Stimulated activated naive CD4-positive, alpha-beta T cell (primary cell): Measurements from ENCODE around the gene FOSL2.

Source experiments
- DNase-seq, 6 experiments: peaks; one replicate each; lab custom pipeline; 2025; lab: John Stamatoyannopoulos, UW

The FOSL2 gene

DNA sequence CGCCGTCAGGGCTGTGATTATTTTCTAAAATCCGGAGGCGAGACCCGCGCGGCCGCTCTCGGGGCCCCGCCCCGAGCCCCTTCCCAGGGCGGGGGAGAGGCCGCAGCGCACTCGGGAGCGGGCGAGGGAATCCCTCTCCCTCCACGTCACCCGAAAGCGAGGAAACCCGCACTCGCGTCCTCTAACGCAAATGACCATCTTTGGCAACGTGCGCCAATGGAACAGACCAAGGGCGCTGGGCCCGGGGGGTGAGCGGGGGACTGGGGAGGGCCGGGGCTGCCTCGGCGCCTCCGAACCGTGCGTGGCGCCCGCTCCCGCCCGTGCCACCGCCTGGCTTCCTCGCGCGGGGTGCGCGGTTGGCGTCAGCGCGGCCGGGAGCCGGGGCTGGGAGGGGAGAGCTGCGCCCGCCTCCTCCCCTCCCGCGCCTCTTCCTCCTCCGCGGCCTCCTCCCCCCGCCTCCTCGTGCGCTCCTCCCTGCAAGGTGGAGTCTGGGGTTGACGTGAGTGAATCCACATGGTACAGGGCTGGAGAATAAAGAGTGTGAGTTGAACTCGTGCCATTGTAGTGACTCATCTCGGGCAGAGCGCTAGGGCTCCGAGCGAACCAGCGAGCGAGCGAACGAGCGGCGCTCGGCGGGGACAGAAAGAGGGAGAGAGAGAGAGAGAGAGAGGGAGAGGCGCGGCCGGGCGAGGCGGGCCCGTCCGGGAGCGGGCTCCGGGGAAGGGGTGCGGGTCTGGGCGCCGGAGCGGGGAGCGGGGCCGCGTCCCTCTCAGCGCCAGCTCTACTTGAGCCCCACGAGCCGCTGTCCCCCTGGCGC lies at the start of gene FOSL2:
FOSL2 (plus strand) TSS at position 562 of the 817 bp plus-strand sequence. CDS start 863 bp downstream, outside the sequence.
- DNase-seq: peak; percentile 87 to 98 (median 93)

DNA sequence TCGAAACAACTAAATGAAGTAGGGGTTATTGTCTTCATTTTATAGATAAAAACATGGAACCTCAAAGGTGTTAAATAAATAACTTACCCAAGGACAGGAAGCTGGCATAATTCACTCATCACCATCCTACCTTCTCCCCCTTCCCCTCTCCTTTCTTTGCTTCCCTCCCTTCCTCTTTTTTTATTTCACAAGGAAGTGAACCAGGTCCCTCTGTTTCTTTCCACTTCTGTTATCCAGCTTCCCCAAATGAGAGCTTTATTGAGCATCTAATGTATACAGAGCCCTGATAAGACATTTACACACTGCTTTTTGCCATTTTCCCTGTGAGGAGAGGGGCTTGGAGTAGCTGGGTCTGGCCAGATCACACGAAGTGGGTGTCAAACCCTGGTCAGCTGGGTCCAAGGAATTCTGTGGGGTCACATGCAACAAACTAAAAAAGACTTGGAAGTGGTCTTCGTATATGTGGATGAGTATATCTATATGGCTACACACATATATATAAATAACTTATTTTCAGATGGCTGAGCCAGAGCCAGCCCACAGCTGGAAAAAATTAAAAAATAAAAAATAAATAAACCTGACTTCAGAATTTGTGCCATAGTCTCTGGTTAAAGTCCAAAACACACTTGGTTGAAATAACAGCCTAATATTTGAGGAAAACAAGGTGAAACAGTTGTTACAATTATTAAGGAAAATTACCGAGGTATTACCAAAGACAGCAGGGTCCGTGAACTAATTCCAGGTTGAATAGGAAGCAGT lies 49.3 kb upstream of the FOSL2 start:
- no peak for DNase-seq

DNA sequence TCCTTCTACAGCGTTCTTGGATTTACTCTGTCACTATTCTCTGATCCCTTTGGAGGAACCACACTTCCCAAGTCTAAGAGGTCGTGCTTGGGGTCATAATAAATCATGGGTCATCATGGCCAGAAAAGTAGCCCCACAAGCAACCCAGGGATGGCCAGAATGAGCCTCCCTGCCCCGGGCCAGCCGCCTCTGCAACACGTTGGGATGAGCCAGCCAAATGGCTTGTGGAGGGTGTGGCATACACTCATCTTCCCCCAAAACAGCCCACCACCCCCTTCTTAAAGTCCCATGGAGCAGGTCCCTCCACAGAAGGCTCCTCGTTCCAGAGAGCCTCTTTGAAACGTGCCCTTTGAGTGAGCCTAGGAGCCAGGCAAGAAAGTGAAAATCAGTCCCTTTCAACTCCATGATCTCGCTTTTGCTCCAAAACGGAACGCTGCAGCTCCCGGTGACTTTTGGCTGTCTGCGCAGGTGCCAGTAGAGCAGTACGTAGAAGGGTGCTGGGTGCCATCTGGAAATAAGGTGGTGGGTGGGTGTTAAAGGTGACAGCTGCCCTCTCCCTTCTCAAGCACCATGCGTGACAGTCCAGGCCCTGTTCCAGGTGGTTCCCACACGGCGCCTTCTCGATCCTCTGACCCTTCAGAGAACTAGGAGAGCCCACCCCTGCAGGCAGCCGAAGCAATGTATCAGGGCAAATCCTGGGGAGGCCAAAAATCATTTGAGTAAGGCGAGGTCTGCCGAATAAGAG lies 48.5 kb upstream of the FOSL2 start:
- no peak for DNase-seq

DNA sequence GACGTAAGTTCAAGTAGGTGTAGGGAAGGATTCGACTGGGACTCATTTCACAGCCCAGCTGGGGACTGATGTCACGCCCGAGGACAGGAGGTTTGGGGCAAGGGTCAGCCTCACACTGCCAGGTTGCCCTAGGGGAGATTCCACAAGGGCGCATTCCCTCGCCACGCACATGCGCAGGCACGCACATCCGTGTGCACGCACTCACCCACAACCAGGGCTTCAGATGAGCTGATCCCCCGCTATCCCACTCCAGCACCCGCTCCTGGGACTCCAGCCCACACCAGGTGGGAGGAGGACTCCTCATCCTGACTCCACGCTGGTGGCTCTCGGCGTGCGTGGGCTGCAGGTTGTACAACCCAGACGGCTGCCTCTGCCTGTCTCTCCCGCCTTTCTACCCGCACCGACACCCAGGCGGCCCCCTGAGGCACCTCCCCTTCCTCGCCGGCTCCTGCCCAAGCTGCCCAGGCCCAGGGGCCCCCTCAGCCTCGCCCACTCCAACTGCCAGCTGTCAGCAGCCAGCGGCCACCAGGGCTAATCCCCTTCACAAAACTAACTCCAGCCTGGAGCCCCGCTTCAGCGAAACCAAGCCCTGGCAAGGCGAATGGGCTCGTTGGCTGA lies 47.8 kb upstream of the FOSL2 start:
- DNase-seq: no peak

DNA sequence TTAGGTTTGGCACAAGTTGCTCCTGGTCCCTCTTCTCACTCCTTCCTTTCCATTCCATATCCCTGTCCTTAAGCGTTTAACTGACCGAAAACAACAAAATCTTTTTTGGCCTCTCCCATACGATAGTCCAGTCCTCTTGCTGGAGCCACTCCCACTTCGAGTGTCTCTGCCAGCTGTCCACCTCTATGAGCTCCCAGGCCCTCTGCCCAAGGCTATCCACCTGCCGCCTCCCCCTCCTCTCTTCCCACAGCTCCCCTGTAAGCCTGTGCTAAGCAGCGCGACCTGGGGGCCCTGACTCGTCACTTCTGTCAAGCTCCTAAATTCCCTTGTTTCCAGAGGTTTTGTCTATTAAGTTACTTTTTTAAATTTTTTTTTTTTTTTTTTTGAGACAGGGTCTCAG lies 47.0 kb upstream of the FOSL2 start:
- no peak for DNase-seq

DNA sequence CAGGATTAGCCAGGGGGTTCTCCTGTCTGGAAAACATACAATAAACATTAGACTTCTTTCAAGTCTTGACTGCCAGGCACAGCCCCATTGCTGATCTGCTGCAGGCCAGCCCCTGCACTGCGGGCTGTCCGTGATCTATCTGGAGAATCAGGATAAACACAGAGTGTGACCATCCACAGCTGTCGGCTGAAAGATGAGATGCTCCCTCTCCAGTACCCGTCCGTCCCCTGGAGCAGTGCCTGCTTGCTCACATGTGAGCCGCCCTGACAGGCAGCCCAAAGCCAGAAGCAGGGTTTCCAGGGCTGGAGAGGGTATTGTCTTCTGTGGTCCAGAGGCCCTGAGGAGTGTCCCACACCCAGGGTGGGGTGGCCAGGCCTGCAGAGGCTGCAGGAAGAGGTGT lies 46.1 kb upstream of the FOSL2 start:
- DNase-seq: no peak

DNA sequence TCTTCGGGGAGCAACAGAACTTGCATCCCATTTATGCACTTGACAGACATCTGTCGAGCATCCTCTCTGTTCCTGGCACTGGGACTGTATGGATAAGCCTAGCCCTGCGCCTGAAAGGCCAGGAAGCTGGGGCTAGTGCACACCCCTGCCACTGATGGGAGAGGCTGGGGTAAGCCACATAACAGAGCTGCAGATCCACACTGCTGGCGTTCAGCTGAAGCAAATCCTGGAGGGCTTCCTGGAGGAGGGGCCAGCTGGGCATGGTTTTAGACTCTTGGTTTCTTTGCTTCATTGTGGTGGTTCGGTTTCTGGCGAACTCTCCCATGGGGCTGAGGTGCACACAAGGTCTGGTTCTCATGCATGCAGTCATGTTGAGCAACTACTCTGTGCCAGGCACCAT lies 45.5 kb upstream of the FOSL2 start:
- no peak for DNase-seq

DNA sequence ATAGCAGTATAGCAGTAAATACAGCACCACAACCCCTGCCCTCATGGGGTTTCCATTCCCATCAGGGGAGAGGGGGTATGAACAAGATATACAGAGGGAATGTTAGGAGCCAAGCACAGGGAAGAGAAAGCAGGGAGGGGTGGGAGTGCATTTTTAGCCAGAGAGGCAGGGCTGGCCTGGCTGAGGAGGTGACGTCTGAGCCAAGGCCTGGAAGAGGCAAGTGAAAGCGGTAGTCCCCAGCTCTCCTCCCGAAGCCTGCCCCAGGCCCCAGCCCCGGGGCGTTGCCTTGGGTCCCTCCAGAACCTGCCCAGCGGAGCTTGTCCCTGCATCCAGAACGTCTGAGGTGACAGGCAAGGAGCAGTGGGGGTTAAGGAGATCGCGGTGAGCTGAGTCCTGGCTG lies 45.1 kb upstream of the FOSL2 start:
- no peak for DNase-seq

DNA sequence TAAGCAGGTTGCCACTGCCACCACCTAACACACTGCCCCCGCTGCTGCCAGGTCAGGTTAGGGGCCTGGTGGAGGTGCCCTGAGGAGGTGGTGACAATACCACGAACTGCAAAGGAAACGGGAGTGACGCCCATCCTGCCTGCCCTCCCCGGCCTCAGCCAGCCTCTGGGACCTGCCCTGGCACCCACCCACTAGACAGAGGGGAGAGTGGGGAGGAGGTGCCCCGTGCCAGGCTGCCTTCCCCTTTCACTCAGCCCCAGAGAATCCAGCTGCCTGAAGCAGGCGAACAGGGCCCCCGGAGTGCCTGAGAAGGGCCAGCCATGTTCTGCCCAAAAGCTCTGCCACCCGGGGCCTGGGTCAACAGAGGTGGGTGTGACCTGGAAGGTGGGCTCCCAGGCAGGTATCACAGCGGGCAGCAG lies 44.5 kb upstream of the FOSL2 start:
- DNase-seq: peak in 4 of 6 experiments; percentile 13 to 47 (median 28)

DNA sequence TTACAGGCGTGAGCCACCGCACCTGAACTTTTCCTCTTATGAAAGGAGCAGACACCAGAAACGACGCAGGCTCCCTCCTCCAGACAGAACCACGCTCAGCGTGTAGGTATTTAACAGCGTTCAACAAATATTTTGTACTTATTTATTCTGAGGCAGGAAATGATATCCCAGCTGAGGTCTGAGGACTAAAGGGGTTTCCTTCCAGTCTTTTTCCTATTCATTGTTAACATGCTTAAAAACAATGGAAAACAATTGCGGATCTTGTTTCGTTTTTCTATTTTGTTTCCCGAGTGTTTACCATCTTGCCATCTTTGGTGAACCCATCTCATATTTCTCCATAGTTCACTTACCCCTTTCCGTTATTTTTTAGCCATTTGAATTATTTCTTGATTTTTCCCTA lies 43.7 kb upstream of the FOSL2 start:
- DNase-seq: no peak

DNA sequence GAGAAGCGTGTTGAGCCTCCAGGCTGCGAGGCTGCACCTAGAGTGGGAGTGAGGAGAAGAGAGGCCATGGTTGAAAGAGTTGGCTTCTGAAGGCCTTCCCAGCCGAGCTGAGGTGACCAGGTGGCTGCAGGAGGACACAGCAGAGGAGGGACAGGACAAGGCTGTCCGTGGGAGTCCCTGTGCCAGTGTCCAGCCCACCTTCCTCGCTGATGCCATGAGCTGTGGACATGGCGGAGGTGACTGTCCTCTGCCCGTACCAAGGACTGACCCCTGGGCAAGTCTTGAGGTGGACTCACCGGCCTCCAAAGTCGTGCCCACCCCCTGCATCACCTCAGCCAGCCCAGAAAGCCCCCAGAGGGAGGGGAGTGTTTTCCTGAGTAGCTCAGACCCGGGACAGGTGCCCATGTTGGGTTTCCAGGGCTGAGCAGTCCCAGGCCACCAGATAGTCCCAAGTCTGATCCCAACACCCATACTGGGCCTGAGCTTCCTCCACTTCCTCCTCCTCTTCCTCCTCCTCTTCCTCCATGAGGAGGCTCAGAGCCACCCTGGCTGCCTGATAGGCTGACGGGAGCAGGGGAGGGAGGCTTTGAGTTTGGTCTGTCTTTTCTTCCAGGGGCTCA lies 43.0 kb upstream of the FOSL2 start:
- DNase-seq: no peak

DNA sequence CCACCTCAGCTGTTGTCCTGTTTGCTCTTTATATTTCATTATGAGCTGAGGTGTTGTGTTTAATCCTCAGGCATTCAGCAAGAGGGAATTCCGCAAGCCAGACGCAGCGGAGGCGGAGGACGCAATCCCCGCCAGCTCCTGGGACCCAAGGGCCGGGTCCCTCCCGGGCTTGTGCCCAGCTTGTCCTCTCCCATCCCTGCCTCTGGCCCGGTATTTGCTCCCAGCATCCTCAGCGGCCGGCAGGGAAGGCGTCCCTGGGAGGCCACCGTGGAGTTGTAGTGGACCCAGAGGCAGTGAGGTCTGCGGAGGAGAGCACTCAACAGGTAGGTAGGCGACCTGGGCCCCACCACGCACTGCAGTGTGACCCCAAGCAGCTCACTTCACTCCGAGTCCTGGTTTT lies 42.5 kb upstream of the FOSL2 start:
- DNase-seq: no peak

DNA sequence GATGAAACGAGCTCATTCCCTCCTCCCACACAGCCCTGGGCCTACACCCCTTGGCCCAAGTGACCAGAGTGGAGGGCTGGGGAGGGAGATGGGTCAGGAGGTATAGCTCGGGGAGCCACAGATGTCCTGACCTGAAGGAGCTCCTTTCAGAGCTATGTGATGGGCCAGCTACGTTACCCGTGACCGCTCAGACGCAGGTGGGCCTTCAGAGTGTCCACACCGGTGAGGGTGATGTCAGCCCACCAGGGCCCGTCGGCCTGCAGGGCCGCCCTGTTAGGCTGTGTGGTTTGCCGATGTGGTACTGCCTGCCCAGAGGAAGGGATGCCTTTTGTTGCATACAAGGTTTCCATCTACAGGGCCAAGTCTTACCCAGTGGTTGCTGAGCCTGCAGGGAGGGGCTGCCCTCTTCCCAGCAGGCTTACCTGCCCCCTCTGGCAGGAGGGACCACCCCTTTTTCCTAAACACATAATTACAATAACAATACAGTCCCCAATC lies 41.8 kb upstream of the FOSL2 start:
- no peak for DNase-seq

DNA sequence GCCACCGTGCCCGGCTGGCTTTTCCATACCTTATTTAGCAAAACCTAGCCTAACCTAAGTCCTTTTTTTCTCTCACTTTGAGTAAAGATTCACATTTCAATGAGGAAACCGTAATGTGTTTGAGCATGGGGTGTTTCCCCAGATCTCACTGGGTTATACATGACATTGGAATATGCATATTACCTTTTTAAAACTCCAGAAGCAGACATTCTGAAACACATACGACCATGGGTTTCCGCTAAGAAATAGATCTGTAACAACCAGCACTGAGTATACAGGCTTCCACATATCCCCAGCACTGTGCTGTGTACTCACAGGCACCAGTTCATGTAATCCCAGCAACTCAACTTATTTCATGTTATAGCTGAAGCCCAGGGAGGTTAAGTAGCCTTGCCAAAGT lies 41.0 kb upstream of the FOSL2 start:
- DNase-seq: no peak

DNA sequence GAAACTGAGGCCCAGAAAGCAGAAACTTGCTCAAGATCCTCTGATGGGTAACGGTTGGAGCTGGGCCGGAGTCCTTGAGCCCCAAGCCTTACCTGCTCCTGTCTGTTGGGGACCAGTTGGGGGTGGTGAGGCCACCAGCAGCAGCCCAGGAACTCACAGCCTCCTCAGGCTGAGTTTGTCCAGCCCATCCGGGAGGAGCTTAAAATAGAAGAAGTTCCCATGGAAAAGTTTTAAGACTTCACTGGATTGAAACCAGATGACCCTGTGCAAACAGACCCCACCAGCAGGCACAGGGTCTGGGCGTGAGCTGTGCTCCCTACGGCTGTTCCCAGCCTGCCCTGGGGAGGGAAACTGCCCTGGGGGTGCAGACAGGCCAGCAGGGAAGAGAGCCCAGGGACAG lies 40.6 kb upstream of the FOSL2 start:
- DNase-seq: no peak

DNA sequence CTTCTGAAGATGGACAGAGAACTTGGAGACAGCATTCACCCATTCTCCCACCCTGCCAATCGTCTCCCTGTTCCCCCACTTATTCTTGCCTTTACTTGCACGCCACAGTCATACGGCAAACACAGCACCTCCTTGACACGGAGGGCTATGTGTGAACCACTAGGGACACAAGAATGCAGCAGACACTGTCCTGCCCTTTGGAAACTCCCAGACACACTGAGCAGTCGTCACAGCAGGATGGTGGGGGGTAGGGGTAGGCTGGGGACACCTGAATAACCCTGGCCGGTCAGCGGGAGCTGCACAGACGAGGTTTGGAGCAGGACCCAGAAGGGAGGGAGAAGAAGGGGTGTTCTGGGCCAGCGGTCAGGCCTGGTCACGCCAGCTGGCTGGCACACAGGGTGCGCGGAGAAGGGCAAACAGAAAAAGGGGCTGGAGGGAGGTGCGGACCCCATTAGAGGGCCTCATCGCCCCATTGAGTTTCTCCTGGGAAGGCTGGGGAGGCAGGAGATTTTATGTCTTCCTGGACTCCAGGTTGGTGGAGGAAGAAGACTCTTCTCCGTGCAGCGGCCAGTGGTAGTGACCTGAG lies 40.0 kb upstream of the FOSL2 start:
- DNase-seq: no peak

DNA sequence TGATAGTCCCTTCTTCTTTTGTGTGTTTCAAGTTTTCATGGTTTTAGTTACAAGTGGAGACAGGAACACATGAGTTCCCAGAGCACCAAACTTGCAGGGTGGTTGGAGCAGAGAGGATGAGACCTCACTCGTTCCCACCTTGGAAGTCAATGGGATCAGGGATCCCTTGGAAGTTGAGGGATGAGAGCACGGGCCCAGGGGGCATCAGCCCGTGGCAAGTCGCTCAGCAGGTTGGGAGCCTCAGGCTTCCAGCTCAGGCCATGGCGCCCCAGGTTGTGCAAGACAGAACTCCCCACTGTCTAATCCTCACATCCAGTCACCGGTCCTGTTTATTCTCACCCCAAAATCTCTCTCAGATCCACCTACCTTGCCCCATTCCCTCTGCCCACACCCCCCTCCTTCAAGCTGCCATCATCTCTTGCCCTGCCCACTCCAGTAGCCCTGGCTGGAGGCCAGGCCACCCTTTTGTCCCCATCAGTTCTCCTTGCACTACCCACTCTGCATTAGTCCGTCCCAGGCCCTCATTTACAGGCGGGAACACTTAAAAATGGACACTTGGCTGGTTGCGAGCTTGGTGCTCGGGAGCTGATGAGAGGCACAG lies 37.6 kb upstream of the FOSL2 start:
- no peak for DNase-seq

DNA sequence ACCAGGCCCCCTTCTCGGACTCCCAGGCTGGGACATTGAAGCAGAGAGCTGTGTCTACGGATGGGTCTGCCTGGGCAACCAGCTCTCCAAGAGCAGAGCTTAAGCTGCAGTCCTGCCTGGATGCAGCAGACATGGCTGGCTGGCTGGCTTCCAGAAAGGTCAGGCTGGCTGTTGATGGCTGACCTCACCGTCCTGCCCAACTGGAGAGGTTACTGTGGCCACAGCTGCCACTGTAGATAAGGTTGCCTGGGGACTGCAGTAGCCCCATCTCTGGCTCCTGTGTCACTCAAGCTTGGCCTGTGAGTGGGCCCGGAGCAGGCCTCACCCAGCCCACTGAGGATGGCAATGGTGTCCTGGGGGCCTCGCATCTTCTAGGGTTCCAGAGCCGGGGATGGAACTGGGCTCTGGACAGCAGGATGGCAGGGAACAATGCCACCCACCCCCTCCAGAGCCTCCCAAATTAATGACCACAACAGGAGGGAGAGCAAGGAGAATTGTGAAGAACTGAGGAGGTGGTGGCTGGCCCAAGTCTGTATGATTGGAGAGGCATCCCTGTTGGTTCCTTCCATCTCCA lies 37.0 kb upstream of the FOSL2 start:
- DNase-seq: no peak

DNA sequence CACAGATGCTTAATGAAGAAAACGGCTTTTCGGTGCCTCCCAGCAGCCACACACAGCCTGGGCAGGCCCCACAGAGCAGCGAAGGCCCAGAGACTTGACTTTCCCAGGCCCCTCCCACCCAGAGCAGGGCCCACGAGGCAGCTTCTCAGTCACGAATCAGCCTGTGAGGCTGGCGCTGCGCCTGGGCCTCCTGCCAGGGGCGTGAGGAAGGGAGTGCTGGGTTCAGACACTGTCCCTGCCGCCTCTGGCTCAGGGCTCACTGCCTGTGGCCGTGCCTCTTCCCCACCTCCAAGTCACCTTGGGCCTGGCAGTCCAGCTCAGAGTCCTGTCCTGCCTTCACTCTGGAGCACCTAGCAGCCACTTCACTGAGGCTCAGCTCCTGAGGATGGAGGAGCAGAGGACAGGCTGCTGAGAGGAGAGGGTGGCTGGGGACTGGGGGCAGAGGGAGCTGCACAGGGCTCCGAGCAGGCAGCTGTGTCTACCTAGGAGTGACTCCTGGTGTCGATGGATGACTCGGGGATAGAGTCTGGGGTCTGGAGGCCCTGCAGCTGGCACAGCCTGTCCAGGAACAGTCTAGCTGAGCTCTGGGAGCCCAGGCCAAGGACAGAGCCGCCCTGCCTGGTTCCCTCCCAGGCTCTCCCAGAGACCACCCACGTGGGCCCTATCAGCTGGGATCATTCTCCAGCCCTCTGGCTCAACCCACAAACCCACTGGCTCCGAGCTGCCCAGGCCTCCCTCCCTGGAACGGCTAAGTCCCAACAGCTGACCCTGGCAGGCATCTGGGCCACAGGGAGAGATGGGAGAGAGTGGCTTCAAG lies 36.4 kb upstream of the FOSL2 start:
- DNase-seq: peak in 1 of 6 experiments; percentile 4

DNA sequence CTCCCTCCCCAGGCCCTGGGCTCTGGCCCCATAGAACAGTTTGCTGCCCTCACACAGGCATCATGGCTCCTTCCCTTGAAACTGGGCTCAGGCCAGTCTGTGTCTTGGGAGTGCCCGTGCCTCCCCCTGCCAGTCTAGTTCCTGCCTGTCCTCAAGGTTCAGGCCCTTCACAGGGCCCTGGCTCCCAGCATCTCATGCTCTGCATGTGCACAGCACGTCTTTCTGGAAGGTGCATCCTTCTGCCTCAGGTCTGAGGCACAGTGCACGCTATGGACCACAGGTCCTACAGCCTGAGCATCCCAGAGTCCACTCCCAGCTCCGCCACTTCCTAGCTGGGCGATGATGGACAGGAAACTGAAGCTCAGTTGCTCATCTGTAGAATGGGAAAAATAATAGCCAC lies 35.6 kb upstream of the FOSL2 start:
- no peak for DNase-seq
